GM19193 (cell line): ENCODE data around the gene GJB2.

Source experiments
- POLR2A ChIP-seq: IDR thresholded peaks from 4 replicates; pipeline ENCODE4 v1.6.1; 2011; ENCODE audit not compliant: insufficient read depth, insufficient read length; ENCODE audit errors: extremely low read depth

The GJB2 gene

DNA sequence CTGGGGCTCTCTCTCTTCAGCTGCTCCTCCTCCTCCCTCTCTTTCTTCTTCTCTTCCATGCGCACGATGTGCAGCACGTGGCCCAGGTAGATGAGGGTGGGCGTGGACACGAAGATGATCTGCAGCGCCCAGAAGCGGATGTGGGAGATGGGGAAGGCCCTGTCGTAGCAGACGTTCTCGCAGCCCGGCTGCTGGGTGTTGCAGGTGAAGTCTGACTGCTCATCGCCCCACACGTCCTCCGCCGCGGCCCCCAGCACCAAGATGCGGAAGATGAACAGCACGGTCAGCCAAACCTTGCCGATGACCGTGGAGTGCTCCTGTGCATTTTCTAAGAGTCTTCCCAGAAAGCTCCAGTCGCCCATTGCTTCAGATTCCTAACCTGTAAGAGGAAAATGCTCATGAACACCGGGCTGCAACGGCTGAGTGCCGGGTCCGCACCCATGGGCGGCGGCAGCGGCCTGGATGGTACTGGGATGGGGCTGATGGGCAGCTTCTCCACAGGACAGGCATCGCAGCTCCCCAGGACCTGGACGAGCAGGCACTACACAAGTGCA lies 49.7 kb downstream of the GJB2 start:
- no peak for TF ChIP-seq POLR2A

DNA sequence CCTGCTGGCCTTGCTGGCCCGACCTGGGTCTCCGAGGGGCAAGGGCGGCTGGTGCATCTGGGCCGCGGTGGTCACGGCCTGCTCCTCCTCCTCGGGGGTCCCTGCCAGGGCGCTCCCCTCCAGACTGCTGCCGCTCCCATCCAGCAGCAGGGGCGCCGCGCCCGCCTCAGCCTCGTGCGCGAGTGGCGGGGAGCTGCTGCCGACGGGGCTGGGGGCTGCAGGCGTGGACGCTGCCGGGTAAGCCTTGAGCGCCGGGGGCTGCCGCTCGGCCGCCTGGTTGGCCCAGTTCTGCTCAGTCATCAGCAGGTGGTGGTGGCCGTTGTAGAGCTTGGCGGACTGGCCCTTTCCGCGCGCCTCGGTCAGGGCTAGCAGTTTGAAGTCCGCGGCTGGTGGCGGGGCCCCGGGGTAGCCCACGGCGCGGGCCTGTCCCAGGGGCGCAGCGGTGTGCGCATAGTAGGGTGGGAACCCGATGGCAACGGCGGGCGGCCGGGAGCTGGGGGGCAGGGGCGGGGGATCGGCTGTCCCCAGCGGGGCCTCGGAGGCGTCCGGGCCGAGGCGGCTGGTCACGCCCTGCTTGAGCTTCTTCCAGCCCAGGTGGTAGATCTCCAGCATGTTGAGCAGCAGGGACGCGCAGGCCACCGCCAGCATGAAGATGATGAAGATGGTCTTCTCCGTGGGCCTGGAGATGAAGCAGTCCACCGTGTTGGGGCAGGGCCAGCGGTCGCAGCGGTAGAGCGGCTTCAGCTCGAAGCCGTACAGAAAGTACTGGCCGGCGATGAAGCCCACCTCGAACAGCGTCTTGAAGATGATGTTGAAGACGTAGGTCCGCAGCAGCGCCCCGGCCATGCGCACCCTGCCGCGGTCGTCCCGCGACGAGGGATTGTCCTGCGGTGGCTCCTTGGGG lies 50.5 kb downstream of the GJB2 start:
- no peak for TF ChIP-seq POLR2A

DNA sequence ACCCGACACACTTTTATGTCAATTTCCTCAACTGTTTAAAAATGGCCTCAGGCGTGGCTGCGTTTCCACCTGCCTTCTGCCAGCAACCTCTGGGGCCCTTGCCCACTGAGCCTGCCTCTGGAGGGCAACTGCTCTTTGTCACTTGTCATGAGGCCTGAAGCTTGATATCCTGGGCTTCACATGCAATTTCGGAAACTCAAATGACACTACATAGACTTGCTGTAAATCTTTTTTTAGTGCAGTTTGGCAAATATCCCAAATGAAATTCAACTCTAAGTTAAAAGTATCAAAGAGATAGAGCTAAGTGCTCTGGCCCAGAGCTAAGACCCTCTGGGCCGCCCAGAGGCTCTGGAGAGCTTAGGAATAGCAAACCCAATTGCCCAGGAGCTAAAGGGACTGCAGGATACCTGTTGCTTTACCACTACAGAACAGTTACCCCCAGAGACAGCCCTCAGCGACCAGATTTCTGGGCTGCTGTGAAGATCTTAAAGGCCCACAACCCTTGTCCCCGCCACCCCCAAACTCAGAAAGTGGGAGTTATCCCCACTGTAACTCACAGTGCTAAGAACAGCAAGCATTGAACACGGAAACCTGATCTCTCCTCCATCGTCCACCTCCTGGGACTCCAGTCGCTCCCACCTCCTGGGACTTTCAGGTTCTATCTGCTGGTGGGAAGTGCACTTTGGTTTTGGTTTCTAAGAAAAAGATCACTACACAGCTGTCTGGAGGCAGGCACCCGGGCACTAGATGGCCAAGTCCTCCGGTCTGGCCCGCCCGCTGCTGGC lies 51.3 kb downstream of the GJB2 start:
- no peak for TF ChIP-seq POLR2A

DNA sequence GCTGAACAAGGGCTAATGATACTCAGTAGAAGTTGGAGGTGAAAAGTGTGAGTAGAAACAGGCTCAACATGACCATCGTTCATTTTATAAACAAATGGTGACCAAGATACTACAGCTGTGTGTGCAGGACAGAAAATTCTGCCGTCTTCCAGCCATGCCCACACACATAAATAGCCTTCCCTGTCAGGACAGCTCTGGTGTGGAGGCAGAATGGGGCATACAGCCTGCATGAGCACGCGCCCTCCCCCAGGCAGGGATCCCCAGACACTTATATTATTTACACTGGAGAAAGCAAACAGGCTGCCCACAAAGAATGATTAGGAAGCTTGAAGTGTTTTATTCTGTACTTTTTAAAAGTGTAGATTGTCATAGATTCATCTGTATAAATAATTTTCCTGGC lies 52.3 kb downstream of the GJB2 start:
- TF ChIP-seq POLR2A = no peak

DNA sequence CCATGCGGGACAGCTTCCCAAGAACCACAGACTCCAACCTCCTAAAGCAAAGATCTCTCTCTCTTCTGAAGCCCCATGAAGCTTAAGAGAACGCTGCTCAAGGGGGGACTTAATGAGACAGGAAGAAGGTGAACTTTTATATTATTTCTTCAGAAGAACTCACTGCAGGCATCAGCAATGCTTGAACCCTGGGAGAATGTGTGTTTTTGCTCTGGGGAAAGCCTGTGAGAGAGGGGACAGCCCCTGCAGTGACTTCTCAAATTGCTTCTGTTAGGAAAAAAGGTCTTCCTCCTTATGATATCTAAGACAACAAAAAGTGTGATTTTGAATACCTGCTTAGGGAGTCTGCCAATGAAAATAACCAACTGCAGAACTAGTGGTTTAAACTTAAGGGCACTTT lies 54.9 kb downstream of the GJB2 start:
- no peak for TF ChIP-seq POLR2A
